Stimulated activated CD8-positive, alpha-beta memory T cell treated with anti-CD3 and anti-CD28 coated beads, Interleukin-15, amount 100 ng/mL, for 1 hour (primary cell): ENCODE results near the gene SRPK3.
"Not testable (repeated sequence)": the region's sequence is repeated elsewhere in the genome, so short reads cannot be mapped to it uniquely, and the experiment has no call there.

Experiments
- DNase-seq: peaks from one replicate; pipeline ENCODE4 v3.0.0-alpha.2; 2020; ENCODE audit warnings: low read depth

The SRPK3 gene

DNA sequence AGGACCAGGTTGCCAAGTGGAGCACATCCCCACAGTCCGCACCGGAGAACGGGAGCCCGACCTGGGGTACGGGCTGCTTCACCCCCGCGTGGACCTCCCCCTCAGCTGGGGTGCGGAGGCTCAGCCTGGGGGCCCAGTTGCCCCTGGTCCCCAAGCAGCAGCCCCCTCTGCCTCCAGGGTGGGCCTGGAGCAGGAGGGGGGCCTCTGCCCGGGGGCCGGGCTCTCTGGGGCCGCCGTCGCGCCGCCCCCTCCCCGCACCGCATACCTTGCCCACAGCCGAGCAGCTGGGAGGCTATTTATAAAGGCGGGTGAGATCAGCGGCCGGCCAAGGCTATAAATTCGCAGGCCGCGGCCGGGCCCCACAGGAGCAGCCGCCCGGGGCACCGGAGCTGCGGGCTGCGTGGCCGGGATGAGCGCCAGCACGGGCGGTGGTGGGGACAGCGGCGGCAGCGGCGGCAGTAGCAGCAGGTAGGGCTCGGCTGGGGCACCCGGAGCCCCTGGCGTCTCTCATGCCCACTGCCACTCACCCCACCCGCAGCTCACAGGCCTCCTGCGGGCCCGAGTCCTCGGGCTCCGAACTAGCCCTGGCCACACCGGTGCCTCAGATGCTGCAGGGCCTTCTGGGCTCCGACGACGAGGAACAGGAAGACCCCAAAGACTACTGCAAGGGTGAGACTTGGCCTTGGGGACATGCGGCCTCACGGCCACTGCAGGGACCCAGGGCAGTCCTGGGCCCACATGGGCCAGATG lies at the start of gene SRPK3:
TSS of gene SRPK3 (plus strand) at position 364 of the 750 bp plus-strand sequence. CDS start at position 410, 46 bp downstream.
- DNase-seq, result no peak

- DNase-seq, result no peak
These were observed 49.6 kb upstream of the SRPK3 start for GRCh38 chrX:153731117-153731844.

GRCh38 chrX:153731845-153732215 lies 49.0 kb upstream of the SRPK3 start:
- no peak for DNase-seq

GRCh38 chrX:153732401-153732800 lies 48.4 kb upstream of the SRPK3 start:
- DNase-seq, result no peak

DNA sequence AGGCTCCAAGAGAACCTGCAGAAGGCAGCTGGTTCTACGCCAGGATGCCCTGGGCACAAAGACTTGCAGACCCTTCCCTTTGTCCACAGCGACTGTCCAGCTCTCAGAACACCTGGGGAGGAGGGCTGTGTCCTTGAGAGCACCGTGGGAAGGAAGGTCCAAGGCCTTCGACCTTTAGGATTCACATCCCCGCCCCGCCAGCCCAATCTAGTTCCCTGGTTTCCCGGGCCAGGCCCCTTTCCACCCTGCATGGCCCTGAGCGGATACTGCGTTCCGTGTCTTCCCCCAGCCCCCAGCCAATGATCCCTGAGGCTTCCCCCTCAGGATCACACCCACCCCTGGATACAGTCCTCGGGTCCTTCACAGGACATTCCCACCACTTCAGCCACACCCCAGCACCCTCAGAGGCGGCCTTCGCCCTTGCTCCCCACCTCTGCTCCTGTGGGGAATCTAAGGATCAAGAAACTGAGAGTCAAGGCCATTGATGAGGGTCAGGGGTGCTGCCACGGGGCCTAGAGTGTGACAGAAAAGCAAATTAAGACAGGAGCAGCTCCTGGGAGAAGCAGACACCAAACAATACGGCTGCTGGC lies 47.1 kb upstream of the SRPK3 start:
- DNase-seq, result no peak

GRCh38 chrX:153734871-153735270 lies 46.0 kb upstream of the SRPK3 start:
- DNase-seq, result no peak

DNA sequence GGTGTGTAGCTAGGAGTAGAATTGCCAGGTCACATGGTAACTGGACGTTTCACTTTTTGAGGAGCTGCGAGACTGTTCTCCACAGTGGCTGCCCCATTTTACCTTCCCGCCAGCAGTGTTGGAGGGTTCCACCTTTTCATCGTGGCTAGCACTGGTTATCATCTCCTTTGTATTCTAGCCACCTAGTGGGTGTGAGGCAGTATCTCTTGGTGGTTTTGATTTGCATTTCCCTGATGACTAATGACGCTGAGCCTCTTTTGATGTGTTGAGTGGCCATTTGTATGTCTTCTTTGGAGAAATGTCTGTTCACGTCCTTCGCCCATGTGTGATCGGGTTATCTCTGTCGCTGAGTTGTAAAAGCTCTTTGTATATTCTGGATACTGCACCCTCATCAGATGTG lies 45.6 kb upstream of the SRPK3 start:
- no peak for DNase-seq

GRCh38 chrX:153736071-153736820 lies 44.6 kb upstream of the SRPK3 start:
- no peak for DNase-seq

DNA sequence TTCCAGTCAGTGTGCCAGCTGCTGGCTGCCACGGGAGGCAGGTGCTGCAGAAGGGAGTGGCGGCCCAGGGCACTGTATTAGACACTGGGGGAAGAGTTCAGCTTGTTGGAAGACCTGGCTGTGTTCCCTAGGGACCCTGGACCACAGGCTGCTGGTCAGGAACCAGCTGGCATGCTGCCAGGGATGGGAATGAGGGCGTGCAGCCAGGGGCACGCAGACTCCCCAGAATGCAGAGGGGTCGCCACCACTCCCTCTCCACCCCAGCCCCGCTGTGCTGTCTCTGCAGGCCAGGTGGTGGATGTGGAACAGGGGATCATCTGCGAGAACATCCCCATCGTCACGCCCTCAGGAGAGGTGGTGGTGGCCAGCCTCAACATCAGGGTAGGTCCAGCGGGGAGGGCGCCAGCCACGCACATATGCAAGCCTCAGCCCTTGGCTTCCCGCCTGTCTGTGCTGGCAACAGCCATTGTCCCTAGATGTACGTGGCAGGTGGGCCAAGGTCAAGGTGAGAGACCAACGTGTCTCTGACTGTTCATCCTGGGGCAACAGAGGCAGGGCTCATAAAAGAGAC lies 43.9 kb upstream of the SRPK3 start:
- no peak for DNase-seq

DNA sequence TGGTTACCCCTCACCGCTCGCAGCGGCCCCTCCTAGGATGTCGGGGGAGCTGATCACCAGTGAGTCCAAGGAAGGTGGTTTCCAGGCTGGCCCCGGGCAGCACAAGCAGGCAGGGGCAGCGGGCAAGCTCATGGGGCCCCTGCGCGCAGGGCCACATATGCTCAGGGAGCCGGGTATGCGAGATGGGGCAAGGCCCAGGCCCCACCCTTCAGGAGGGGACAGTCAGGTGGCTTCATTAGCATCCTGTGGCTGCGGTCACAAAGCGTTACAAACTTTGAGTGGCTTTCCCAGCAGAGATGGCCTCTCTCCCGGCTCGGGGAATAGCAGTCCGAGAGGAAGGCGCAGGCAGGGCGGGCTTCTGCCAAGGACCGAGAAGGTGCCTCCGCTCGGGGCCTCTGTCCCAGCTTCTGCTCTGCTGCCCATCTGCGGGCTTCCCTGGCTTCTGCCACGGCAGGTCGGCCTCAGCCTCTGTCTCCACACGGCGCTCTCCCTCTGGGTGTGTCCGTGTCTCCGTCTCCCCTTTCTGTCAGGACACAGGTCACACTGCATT lies 42.7 kb upstream of the SRPK3 start:
- DNase-seq, result no peak

GRCh38 chrX:153739754-153740486 lies 40.9 kb upstream of the SRPK3 start:
- no peak for DNase-seq

- DNase-seq, result no peak
These were observed 40.1 kb upstream of the SRPK3 start for GRCh38 chrX:153740631-153741222.

GRCh38 chrX:153741446-153741845 lies 39.4 kb upstream of the SRPK3 start:
- no peak for DNase-seq

GRCh38 chrX:153742111-153742510 lies 38.7 kb upstream of the SRPK3 start:
- DNase-seq, result not testable (repeated sequence)

- not testable (repeated sequence) for DNase-seq
These were observed 37.9 kb upstream of the SRPK3 start for GRCh38 chrX:153742796-153743467.

- not testable (repeated sequence) for DNase-seq
These were observed 37.2 kb upstream of the SRPK3 start for GRCh38 chrX:153743468-153744209.

GRCh38 chrX:153744210-153745066 lies 36.4 kb upstream of the SRPK3 start:
- DNase-seq, result no peak

GRCh38 chrX:153745067-153745433 lies 35.8 kb upstream of the SRPK3 start:
- DNase-seq, result not testable (repeated sequence)
